HuH-7 (cell line): ENCODE results near the gene ORC3.
A peak's percentile ranks its signal among the peaks of the same experiment; 100 is the strongest.

ENCODE experiments used
- DNase-seq: peaks from one replicate; pipeline ENCODE4 v3.0.0; 2011; ENCODE audit warnings: low spot score

The ORC3 gene

DNA sequence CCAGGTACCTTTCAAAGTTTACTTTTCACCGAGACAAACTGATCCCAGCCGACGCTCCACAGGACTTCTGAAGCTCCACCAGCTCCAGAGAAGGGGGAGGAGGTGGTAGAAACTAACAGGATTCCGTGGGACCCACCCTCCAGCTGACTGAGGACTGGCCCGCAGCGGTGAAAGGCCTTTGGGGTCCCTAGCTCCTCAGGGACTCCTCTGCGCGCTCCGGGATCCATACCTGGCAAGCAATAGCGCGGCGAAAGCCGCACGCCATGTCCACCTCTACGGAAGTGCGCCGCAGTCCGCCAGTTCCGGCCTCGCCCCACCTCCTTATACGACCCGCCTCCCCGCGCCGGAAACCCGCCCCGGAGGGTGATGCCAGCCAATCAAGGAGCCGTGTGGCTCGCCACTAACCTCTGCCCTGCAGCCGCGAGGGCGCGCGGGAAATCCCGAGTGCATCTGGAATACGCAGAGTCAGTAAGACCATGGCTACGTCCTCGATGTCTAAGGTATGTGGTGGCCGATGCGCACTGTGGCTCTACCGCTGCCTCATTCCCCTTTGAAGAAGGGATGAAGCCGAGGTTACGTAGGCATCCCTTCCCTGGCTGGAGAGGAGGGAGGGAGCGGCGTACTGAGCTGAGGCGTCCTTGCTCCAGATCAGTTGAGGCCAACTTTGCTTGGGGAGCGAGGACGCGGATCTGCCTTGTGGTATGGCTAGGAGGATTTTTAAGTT is at the start of gene ORC3, which contains the start of gene RARS2:
Gene ORC3 (plus strand): TSS at position 443 of the 724 bp plus-strand sequence. CDS start 34 bp downstream, at position 477.
Gene RARS2 (minus strand): TSS at position 295 of the 724 bp plus-strand sequence. CDS start 30 bp downstream, at position 265.
- DNase-seq, result peak; percentile 94

GRCh38 chr6:87540539-87540938 is 49.4 kb upstream of the ORC3 start:
- DNase-seq, result no peak

DNA sequence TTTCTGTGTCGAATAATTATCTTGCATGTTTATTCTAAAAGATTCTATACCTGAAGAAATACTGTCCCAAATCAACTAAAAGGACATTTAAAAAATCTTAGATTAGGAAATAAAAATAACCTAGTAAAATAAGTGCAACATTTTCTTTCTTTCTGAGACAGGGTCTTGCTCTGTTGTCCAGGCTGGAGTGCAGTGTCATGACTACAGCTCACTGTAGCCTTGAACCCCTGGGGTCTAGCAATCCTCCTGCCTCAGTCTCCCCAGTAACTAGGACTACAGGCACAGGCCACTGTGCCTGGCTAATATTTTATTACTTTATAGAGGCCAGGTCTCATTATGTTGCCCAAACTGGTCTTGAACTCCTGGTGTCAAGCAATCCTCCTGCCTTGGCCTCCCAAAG is 48.9 kb upstream of the ORC3 start:
- DNase-seq, result no peak

DNA sequence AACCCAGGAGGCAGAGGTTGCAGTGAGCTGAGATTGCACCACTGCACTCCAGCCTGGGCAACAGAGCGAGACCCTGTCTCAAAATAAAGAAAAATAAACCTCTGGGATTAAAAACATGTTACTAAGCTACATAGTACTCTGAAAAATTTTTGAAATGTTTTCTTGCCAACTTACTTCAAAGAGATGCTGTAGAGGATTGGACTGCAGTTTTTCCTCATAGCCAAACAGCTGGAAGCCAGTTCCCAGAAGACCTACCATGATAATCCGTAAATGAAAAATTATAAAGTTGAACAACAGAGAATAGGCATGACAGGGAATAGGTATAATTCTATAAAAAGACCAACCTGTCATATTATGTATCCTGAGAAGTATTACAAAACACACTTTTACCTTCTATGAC is 48.2 kb upstream of the ORC3 start:
- no peak for DNase-seq

- no peak for DNase-seq
Measured at GRCh38 chr6:87543696-87544473, 46.0 kb upstream of the ORC3 start.

- no peak for DNase-seq
Measured at GRCh38 chr6:87544474-87544735, 45.5 kb upstream of the ORC3 start.

- no peak for DNase-seq
Measured at GRCh38 chr6:87551799-87552198, 38.1 kb upstream of the ORC3 start.

GRCh38 chr6:87553159-87553765 is 36.7 kb upstream of the ORC3 start:
- no peak for DNase-seq

- DNase-seq, result no peak
Measured at GRCh38 chr6:87555506-87555905, 34.4 kb upstream of the ORC3 start.

DNA sequence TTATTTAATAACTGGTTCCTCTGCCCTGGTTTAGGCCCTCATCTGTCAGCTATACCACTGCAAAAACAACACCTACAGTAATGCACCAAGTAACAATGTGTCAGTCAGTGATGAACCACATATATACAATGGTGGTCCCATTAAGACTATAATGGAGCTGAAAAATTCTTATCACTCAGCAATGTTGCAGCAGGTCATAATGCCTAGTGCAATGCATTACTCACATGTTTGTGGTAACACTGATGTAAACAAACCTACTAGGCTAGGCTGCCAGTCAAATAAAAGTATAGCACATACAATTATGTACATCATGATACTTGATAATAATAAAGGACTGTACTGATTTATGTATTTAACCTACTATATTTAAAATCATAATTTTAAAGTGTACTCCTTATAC is 31.5 kb upstream of the ORC3 start:
- no peak for DNase-seq

- no peak for DNase-seq
Measured at GRCh38 chr6:87561017-87561416, 28.9 kb upstream of the ORC3 start.

DNA sequence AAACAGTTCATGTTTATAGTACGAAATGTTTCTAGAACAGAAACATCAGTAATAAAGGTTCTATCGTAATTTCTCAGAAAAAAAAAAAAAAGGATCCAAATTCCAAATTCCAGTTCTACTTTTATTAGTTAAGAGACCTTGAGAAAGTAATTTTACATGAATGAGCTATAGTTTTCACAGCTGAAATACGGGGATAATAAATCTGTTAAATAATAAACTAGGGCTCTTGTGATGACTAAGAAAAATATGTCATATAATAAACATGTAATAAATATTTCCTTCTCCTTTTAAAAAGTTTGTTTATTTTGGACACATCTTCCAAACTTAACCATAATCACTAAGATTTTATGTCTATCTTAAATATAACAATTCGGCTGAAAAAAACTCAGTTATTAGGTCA is 17.9 kb upstream of the ORC3 start:
- no peak for DNase-seq

GRCh38 chr6:87572883-87573282 is 17.1 kb upstream of the ORC3 start:
- no peak for DNase-seq

DNA sequence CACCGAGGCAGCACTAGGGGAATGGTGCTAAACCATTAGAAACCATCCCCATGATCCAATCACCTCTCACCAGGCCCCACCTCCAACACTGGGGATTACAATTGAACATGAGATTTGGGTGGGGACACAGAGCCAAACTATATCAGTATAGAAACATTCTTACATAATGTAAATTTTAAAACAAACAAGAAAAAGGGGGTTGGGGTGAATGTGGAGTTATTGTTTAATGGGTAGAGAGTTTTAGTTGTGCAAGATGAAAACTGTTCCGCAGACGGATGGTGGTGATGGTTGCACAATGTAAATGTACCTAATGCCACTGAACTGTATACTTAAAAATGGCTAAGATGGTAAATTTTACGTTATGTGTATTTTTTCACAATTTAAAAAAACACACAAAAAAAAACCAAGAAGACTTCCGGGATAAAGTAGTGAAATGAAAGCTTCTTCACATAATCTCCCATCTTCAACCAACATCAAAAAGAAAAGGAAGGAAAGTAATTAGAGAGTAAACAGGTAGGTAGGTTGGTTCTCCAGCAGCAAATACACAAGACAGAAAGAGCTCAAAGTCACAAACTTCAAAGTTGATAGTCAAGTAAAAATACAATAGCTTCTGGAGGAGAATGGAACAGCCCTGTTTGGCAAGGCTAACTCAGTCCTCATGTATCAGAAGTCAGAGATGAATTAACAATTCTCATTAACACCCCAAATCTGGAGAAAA is 16.5 kb upstream of the ORC3 start:
- DNase-seq, result no peak

GRCh38 chr6:87574237-87574804 is 15.6 kb upstream of the ORC3 start:
- peak; percentile 21 for DNase-seq

DNA sequence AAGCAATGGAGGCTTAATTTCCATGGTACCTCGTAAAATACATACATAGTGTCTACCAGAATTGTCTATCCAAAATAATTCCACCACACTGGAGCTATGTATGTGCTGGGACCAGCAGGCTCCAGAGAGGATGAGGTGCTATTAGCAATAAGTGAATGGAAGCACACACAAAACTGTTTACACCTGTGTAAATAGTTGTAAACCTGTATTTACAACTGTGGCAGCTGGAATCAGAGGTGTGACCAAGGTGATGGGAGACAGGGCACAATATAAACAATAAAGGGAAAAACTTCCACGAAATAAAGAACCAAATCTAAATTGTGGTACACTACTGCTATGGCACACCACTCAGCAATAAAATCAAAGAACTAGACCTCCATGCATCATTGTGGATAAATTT is 14.5 kb upstream of the ORC3 start:
- peak; percentile 23 for DNase-seq

- no peak for DNase-seq
Measured at GRCh38 chr6:87583822-87584221, 6.1 kb upstream of the ORC3 start.

DNA sequence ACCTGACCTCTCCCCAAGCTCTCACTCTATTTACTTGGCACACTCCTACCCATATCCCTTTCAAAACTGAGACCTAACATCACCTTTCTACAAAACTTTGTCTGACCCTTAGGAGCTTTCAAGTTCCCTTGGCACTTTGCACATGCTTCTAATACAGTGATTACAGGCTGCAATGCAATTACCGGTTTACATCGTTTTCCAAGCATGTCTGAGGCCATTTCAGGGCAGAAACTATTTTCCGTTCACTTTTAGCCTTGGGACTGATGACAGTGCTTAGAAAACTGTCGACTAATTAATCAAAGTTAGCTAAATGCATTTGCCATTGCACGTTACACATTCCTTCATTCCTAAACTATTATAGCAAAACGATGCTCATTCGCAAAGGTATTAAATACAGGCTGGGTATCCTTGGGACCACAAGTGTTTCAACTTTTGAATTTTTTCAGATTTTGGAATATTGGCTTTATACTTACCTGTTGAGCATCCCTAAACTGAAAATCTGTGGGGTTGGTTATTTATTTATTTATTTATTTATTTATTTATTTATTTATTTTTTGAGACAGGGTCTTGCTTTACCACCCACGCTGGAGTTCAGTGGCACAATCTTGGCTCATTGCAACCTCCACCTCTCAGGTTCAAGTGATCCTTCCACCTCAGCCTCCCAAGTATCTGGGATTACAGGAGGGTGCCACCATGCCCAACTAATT is 3.4 kb upstream of the ORC3 start:
- no peak for DNase-seq

- DNase-seq, result no peak
Measured at GRCh38 chr6:87588756-87589407, 1.1 kb upstream of the ORC3 start.

DNA sequence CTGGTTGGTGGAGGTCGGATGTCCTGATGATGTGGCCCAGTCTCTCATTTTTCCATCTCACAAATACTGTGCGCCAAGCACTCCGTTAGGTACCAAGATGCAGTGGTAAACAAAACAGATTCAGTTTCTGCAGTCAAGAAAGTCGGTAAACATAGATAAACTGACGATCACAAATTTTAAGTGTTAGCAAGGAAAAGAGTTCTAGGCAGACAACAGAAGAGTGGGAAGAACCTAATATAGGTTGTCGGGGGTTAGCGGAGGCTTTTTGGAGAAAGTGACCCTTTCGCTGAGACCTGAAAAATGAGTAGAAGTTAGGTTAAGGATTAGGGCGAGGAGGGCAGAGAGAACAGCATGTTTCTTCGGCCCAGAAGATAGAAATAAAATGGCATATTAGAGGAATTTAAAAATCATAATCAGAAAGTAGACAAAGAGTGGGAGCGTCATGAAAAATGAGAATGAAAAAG is 514 bp downstream of the ORC3 start:
- DNase-seq, result no peak

GRCh38 chr6:87590990-87591389 is 1.1 kb downstream of the ORC3 start:
- no peak for DNase-seq
